SK-N-SH (cell line): ENCODE results near the gene HACD1. TPM values are rescaled to one million over a fixed set of nuclear protein-coding genes. Genes with fewer than 3 reads are reported as not detected.
A peak's percentile ranks its signal among the peaks of the same experiment; 100 is the strongest.

Source experiments
- CTCF ChIA-PET: fragments of 300-600, 350-600 bp; formaldehyde crosslinking; extraction: SDS; loops from one replicate; lab custom pipeline; 2021; lab: Yijun Ruan, JAX
- POLR2A ChIA-PET: fragments of 350-600 bp; sonication (Branson Sonifier 250); formaldehyde crosslinking; extraction: SDS; loops from one replicate; lab custom pipeline; 2020; ENCODE audit warnings: antibody characterized with exemption, inconsistent platforms; lab: Yijun Ruan, JAX
- DNase-seq: peaks from one replicate; pipeline ENCODE4 v3.0.0; 2012
- H2AFZ ChIP-seq: fragments of 200-600 bp; sonication (generic); 2 replicates; pipeline ENCODE4 v1.8.1; 2016; ENCODE audit warnings: antibody characterized with exemption, mild to moderate bottlenecking, low read depth
- H3F3A ChIP-seq: fragments of 200-600 bp; sonication (generic); replicated peaks from 2 replicates; pipeline ENCODE3; 2016; ENCODE audit warnings: antibody characterized with exemption, mild to moderate bottlenecking; ENCODE audit not compliant: insufficient read depth
- H3K27ac ChIP-seq, 2 experiments: fragments of 200-500 bp in 1 of 2; fragments of 200-600 bp in 1 of 2; sonication (Bioruptor generic) in 1 of 2; sonication (generic), shearing (Covaris generic) in 1 of 2; 2 replicates each; pipeline versions ENCODE4 v1.5.1 to v1.6.1; 2014 to 2016; ENCODE audit warnings: low read depth in 2 of 2, inconsistent platforms in 1 of 2, low read length in 1 of 2, mild to moderate bottlenecking in 1 of 2, mixed read lengths in 1 of 2
- H3K27me3 ChIP-seq: fragments of 200-600 bp; sonication (generic), shearing (Covaris generic); 2 replicates; pipeline ENCODE4 v1.6.1; 2016; ENCODE audit warnings: mixed run types; ENCODE audit not compliant: insufficient read depth
- H3K36me3 ChIP-seq, 2 experiments: fragments of 200-500 bp in 1 of 2; fragments of 200-600 bp in 1 of 2; sonication (Bioruptor generic) in 1 of 2; sonication (generic) in 1 of 2; replicated peaks in 1 of 2; 2 replicates each; pipeline versions ENCODE3 to v1.5.1; 2014 to 2016; ENCODE audit warnings: low read length in 1 of 2, mild to moderate bottlenecking in 1 of 2; ENCODE audit not compliant: insufficient read depth in 2 of 2, control insufficient read depth in 1 of 2
- H3K4me1 ChIP-seq, 2 experiments: fragments of 200-500 bp in 1 of 2; fragments of 200-600 bp in 1 of 2; sonication (Bioruptor generic) in 1 of 2; sonication (generic), shearing (Covaris generic) in 1 of 2; 2 replicates each; pipeline versions ENCODE4 v1.5.1 to v1.6.1; 2014 to 2016; ENCODE audit warnings: low read depth in 1 of 2, low read length in 1 of 2, mixed run types in 1 of 2; ENCODE audit not compliant: insufficient read depth in 2 of 2, control insufficient read depth in 1 of 2
- H3K4me2 ChIP-seq: fragments of 200-600 bp; sonication (generic), shearing (Covaris generic); 2 replicates; pipeline ENCODE4 v1.6.1; 2017; ENCODE audit warnings: mixed run types
- H3K4me3 ChIP-seq, 2 experiments: fragments of 200-500 bp in 1 of 2; fragments of 200-600 bp in 1 of 2; sonication (Bioruptor generic) in 1 of 2; sonication (generic), shearing (Covaris generic) in 1 of 2; 2 replicates each; pipeline versions ENCODE4 v1.5.1 to v1.8.1; 2014 to 2016; ENCODE audit warnings: low read depth in 2 of 2, inconsistent platforms in 1 of 2, low read length in 1 of 2, mild to moderate bottlenecking in 1 of 2, mixed read lengths in 1 of 2, moderate library complexity in 1 of 2
- H3K79me2 ChIP-seq: fragments of 200-600 bp; sonication (generic); 2 replicates; pipeline ENCODE4 v1.8.1; 2017; ENCODE audit warnings: mild to moderate bottlenecking; ENCODE audit not compliant: insufficient read depth
- H3K9ac ChIP-seq: fragments of 200-600 bp; sonication (generic); 2 replicates; pipeline ENCODE4 v1.6.1; 2017; ENCODE audit warnings: mixed run types
- H3K9me2 ChIP-seq: fragments of 200-600 bp; sonication (generic); 2 replicates; pipeline ENCODE4 v1.6.1; 2017; ENCODE audit warnings: mixed run types
- H3K9me3 ChIP-seq: fragments of 200-600 bp; sonication (generic); 2 replicates; pipeline ENCODE4 v1.6.1; 2017; ENCODE audit warnings: mixed run types, mild to moderate bottlenecking, moderate library complexity
- H4K20me1 ChIP-seq: fragments of 200-600 bp; sonication (generic); 2 replicates; pipeline ENCODE4 v1.6.1; 2017; ENCODE audit warnings: mild to moderate bottlenecking, mixed run types; ENCODE audit not compliant: insufficient read depth
- CHD2 ChIP-seq: fragments of 150-350 bp; IDR thresholded peaks from 2 replicates; pipeline ENCODE4 v1.6.1; 2018; ENCODE audit warnings: low read length; ENCODE audit not compliant: partially characterized antibody
- EP300 ChIP-seq, 2 experiments: IDR thresholded peaks; 2 replicates each; pipeline versions ENCODE4 v1.4.0 to v1.6.1; 2012; ENCODE audit warnings: borderline replicate concordance in 1 of 2, low read depth in 1 of 2, low read length in 1 of 2
- EZH2phosphoT487 ChIP-seq: fragments of 200-600 bp; sonication (generic); IDR thresholded peaks from 2 replicates; pipeline ENCODE4 v1.6.1; 2017; ENCODE audit warnings: low read depth, mixed run types, mild to moderate bottlenecking, antibody characterized with exemption, moderate library complexity, borderline replicate concordance
- FOSL2 ChIP-seq: IDR thresholded peaks from 2 replicates; pipeline ENCODE4 v1.4.0; 2012; ENCODE audit warnings: low read depth, mild to moderate bottlenecking, moderate library complexity, borderline replicate concordance
- FOXJ3 ChIP-seq: sonication (generic); formaldehyde crosslinking; IDR thresholded peaks from 2 replicates; pipeline ENCODE4 v1.5.1; 2020; ENCODE audit warnings: mild to moderate bottlenecking, missing genetic modification reagents
- MEF2A ChIP-seq: IDR thresholded peaks from 2 replicates; pipeline ENCODE4 v1.4.0; 2012; ENCODE audit warnings: low read depth, borderline replicate concordance
- NRF1 ChIP-seq: IDR thresholded peaks from 2 replicates; pipeline ENCODE4 v1.6.1; 2012; ENCODE audit warnings: low read depth, mild to moderate bottlenecking, low read length
- RAD21 ChIP-seq: IDR thresholded peaks from 2 replicates; pipeline ENCODE4 v1.6.1; 2012; ENCODE audit warnings: mild to moderate bottlenecking, low read length
- RCOR1 ChIP-seq: fragments of 150-350 bp; IDR thresholded peaks from 2 replicates; pipeline ENCODE4 v1.6.1; 2017; ENCODE audit warnings: antibody characterized with exemption, low read length
- RFX5 ChIP-seq: IDR thresholded peaks from 2 replicates; pipeline ENCODE4 v1.6.1; 2012; ENCODE audit warnings: mild to moderate bottlenecking, improper control_type of control experiment, low read length
- RXRA ChIP-seq: IDR thresholded peaks from 2 replicates; pipeline ENCODE4 v1.4.0; 2012; ENCODE audit warnings: low read depth, mild to moderate bottlenecking, borderline replicate concordance
- SMC3 ChIP-seq: IDR thresholded peaks from 2 replicates; pipeline ENCODE4 v1.6.1; 2012; ENCODE audit warnings: low read depth, low read length, improper control_type of control experiment
- TCF12 ChIP-seq: IDR thresholded peaks from 2 replicates; pipeline ENCODE4 v1.4.0; 2012
- TEAD4 ChIP-seq: IDR thresholded peaks from 2 replicates; pipeline ENCODE4 v1.4.0; 2012; ENCODE audit warnings: mild to moderate bottlenecking, borderline replicate concordance; ENCODE audit not compliant: insufficient read depth
- WGBS: methylation state at CpG from one replicate; pipeline ENCODE4 v1.1.6; 2017; ENCODE audit warnings: low lambda C conversion rate; 5-methylcytosine and 5-hydroxymethylcytosine counted together
- polyA plus RNA-seq, 3 experiments: library from polyadenylated mRNA; depleted of rRNA; stranded (reverse); fragments of >200 nt; gene quantifications; 2 replicates each; pipeline ENCODE4 v1.2.3, GENCODE V29; 2012
- TF ChIP-seq, protein P1 (sequence below): fragments of 150-350 bp; IDR thresholded peaks from 2 replicates; pipeline ENCODE4 v1.6.1; 2016; ENCODE audit warnings: mild to moderate bottlenecking, low read depth, low read length
- TF ChIP-seq, protein P2 (sequence below): IDR thresholded peaks from 2 replicates; pipeline ENCODE4 v1.4.0; 2012; ENCODE audit warnings: low read depth
- TF ChIP-seq, protein P3 (sequence below): IDR thresholded peaks from 2 replicates; pipeline ENCODE4 v1.4.0; 2012; ENCODE audit warnings: low read depth, borderline replicate concordance
- TF ChIP-seq, protein P4 (sequence below): fragments of 150-350 bp; IDR thresholded peaks from 2 replicates; pipeline ENCODE4 v1.6.1; 2017; ENCODE audit warnings: antibody characterized with exemption, low read length, low read depth, borderline replicate concordance
- TF ChIP-seq, protein P5 (sequence below): IDR thresholded peaks from 2 replicates; pipeline ENCODE4 v1.6.1; 2012; ENCODE audit warnings: mild to moderate bottlenecking, low read depth, low read length, moderate library complexity

HACD1 gene, protein sequence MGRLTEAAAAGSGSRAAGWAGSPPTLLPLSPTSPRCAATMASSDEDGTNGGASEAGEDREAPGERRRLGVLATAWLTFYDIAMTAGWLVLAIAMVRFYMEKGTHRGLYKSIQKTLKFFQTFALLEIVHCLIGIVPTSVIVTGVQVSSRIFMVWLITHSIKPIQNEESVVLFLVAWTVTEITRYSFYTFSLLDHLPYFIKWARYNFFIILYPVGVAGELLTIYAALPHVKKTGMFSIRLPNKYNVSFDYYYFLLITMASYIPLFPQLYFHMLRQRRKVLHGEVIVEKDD
- polyA plus RNA-seq (2012; rRNA removed): 23.9 and 31.7 TPM in 2 replicates
- polyA plus RNA-seq (2012; cell fraction: cytosol; rRNA removed): 31.7 and 47.3 TPM in 2 replicates
- 21.4 and 30.2 TPM in 2 replicates for polyA plus RNA-seq (2012; cell fraction: nucleus; rRNA removed)

DNA sequence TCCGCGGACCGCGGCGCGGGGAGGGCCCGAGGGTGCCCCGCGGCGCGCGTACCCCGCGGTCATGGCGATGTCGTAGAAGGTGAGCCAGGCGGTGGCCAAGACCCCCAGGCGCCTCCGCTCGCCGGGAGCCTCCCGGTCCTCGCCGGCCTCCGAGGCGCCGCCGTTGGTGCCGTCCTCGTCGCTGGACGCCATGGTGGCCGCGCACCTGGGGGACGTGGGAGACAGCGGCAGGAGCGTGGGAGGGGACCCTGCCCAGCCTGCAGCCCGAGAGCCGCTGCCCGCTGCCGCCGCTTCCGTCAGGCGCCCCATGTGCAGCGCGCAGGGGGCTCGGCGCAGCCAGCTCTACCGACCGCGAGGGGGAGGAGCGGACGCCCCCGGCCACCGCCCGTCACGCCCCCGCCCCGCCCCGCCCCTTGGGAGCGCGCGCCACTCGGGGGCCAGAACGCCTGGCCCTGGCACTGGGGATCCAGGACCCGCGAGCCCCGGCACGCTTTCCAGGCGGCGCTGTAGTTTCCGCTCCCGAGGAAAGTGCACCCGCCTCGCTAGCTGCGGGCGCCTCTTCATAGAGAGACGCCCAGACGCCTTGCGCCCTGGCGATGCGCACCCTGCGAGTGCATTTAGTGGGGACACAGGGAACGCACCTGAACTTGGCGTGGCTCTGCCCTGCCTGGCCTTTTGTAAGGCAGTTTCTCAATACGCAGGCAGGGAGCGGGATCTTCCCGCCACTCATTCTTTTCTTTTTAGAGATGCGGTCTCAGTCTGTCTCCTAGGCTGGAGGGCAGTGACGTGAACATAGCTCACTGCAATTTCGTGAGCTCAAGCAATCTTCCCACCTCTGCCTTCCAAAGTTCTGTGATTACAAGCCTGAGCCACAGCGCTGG lies at the start of gene HACD1:
Gene HACD1, minus strand, starts transcription at position 344 of the 881 bp plus-strand sequence. Its CDS starts 35 bp downstream, at position 309.
- Histone ChIP-seq H4K20me1 (no peaks in the 10 kb centered on the region), H3K4me2 (peak within 1 kb of the TSS; percentile 83), H3K9me3 (no peaks in the 10 kb centered on the region), H3K36me3 (no peaks in the 10 kb centered on the region), H3K27ac (peak within 1 kb of the TSS; percentile 60 to 72), H3K4me1 (no peaks in the 10 kb centered on the region), H3K9me2 (no peaks in the 10 kb centered on the region), H3K9ac (peak within 1 kb of the TSS; percentile 73), H3F3A (peaks cover 4% of the 10 kb centered on the region), H3K79me2 (peaks cover 35% of the 10 kb centered on the region), H2AFZ (peak within 1 kb of the TSS; percentile 95), H3K4me3 (peak within 1 kb of the TSS; percentile 66 to 84), H3K27me3 (no peaks in the 10 kb centered on the region)
- ChIA-PET POLR2A (interaction anchor here (3.0 kb wide), 1 partner anchor 27 kb away, joined by 32 read pairs; the partner anchor contains the start of gene STAM), CTCF (interaction anchor here (0.6 to 1.9 kb wide), 7 partner anchors 9 to 621 kb away, joined by 3 to 10 read pairs (median 3); no protein-coding TSS in a partner anchor)
- DNase-seq: peak; percentile 98
- 0% methylated on average over 6 of the region's 92 CpGs for WGBS
- peak; percentile 24 for TF ChIP-seq CHD2
- no peak for TF ChIP-seq FOXJ3 (CRISPR knock-in tag)
- TF ChIP-seq FOSL2: no peak
- TF ChIP-seq, protein P1, sequence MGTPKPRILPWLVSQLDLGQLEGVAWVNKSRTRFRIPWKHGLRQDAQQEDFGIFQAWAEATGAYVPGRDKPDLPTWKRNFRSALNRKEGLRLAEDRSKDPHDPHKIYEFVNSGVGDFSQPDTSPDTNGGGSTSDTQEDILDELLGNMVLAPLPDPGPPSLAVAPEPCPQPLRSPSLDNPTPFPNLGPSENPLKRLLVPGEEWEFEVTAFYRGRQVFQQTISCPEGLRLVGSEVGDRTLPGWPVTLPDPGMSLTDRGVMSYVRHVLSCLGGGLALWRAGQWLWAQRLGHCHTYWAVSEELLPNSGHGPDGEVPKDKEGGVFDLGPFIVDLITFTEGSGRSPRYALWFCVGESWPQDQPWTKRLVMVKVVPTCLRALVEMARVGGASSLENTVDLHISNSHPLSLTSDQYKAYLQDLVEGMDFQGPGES: no peak
- TF ChIP-seq, protein P2, sequence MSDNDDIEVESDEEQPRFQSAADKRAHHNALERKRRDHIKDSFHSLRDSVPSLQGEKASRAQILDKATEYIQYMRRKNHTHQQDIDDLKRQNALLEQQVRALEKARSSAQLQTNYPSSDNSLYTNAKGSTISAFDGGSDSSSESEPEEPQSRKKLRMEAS: peak; percentile 48; the same call in 1 of the 2 replicates
- TF ChIP-seq, protein P3, sequence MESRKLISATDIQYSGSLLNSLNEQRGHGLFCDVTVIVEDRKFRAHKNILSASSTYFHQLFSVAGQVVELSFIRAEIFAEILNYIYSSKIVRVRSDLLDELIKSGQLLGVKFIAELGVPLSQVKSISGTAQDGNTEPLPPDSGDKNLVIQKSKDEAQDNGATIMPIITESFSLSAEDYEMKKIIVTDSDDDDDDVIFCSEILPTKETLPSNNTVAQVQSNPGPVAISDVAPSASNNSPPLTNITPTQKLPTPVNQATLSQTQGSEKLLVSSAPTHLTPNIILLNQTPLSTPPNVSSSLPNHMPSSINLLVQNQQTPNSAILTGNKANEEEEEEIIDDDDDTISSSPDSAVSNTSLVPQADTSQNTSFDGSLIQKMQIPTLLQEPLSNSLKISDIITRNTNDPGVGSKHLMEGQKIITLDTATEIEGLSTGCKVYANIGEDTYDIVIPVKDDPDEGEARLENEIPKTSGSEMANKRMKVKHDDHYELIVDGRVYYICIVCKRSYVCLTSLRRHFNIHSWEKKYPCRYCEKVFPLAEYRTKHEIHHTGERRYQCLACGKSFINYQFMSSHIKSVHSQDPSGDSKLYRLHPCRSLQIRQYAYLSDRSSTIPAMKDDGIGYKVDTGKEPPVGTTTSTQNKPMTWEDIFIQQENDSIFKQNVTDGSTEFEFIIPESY: no peak
- TF ChIP-seq SMC3: 0 out of 2 replicates have a peak, but pooled peaks have one; percentile 24
- peak; percentile 25; the same call in 1 of the 2 replicates for TF ChIP-seq RAD21
- no peak for TF ChIP-seq RFX5
- TF ChIP-seq, protein P4, sequence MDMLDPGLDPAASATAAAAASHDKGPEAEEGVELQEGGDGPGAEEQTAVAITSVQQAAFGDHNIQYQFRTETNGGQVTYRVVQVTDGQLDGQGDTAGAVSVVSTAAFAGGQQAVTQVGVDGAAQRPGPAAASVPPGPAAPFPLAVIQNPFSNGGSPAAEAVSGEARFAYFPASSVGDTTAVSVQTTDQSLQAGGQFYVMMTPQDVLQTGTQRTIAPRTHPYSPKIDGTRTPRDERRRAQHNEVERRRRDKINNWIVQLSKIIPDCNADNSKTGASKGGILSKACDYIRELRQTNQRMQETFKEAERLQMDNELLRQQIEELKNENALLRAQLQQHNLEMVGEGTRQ: no peak
- no peak for TF ChIP-seq EP300 (IDR thresholded peaks at IDR 0.05; ENCODE audit: borderline replicate concordance in 1 of 2, low read depth in 1 of 2, low read length in 1 of 2)
- no peak for TF ChIP-seq TEAD4
- TF ChIP-seq NRF1: 0 out of 2 replicates have a peak, but pooled peaks have one; percentile 15
- TF ChIP-seq MEF2A: no peak
- TF ChIP-seq TCF12: no peak
- TF ChIP-seq RCOR1: no peak
- TF ChIP-seq EZH2phosphoT487: no peak
- no peak for TF ChIP-seq RXRA
- TF ChIP-seq, protein P5, sequence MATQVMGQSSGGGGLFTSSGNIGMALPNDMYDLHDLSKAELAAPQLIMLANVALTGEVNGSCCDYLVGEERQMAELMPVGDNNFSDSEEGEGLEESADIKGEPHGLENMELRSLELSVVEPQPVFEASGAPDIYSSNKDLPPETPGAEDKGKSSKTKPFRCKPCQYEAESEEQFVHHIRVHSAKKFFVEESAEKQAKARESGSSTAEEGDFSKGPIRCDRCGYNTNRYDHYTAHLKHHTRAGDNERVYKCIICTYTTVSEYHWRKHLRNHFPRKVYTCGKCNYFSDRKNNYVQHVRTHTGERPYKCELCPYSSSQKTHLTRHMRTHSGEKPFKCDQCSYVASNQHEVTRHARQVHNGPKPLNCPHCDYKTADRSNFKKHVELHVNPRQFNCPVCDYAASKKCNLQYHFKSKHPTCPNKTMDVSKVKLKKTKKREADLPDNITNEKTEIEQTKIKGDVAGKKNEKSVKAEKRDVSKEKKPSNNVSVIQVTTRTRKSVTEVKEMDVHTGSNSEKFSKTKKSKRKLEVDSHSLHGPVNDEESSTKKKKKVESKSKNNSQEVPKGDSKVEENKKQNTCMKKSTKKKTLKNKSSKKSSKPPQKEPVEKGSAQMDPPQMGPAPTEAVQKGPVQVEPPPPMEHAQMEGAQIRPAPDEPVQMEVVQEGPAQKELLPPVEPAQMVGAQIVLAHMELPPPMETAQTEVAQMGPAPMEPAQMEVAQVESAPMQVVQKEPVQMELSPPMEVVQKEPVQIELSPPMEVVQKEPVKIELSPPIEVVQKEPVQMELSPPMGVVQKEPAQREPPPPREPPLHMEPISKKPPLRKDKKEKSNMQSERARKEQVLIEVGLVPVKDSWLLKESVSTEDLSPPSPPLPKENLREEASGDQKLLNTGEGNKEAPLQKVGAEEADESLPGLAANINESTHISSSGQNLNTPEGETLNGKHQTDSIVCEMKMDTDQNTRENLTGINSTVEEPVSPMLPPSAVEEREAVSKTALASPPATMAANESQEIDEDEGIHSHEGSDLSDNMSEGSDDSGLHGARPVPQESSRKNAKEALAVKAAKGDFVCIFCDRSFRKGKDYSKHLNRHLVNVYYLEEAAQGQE: no peak
